ENCODE measurements around the gene STAT4.
A peak's percentile ranks its signal among the peaks of the same experiment; 100 is the strongest.

STAT4 gene

GRCh38 chr2:191109888-191110287 lies 40.9 kb downstream of the STAT4 start:
- WGBS: 99% methylated on average over 2 of the region's 2 CpGs
- Histone ChIP-seq H3K14ac (ENCODE audit: low read length in 2 of 2) (no peak overlapping the region), H3K79me1 (replicated peaks; ENCODE audit: low read length, poor library complexity, severe bottlenecking) (no peaks in the 10 kb centered on the region), H2BK120ac (ENCODE audit: low read depth, low read length) (no peak overlapping the region), H4K91ac (ENCODE audit: low read length) (no peak overlapping the region), H3K27me3 (ENCODE audit: control insufficient read depth in 1 of 2, insufficient read depth in 1 of 2, low read length in 2 of 2) (no peaks in the 10 kb centered on the region), H2BK5ac (ENCODE audit: low read depth, low read length, poor library complexity, severe bottlenecking) (no peak overlapping the region), H2BK12ac (ENCODE audit: low read length in 2 of 2) (no peak overlapping the region), H2AFZ (ENCODE audit: low read depth, low read length) (no peak overlapping the region), H4K8ac (ENCODE audit: low read length) (no peak overlapping the region), H2AK5ac (ENCODE audit: low read length, severe bottlenecking) (no peak overlapping the region), H3K4me3 (ENCODE audit: insufficient read depth in 1 of 2, low read depth in 1 of 2, low read length in 2 of 2) (no peak overlapping the region), H3K27ac (ENCODE audit: low read length, poor library complexity, severe bottlenecking) (no peak overlapping the region), H3K9me3 (ENCODE audit: control insufficient read depth, low read length) (no peaks in the 10 kb centered on the region), H3K9ac (ENCODE audit: low read length) (no peak overlapping the region), H3K18ac (ENCODE audit: low read depth in 1 of 2, low read length in 2 of 2) (no peak overlapping the region), H3K23ac (ENCODE audit: low read length in 2 of 2) (no peak overlapping the region), H3K4ac (ENCODE audit: low read depth in 1 of 2, low read length in 2 of 2) (no peak overlapping the region), H3K4me1 (ENCODE audit: control insufficient read depth, insufficient read depth, low read depth, low read length) (peaks cover 1% of the 10 kb centered on the region), H3K36me3 (ENCODE audit: control insufficient read depth in 1 of 2, insufficient read depth in 2 of 2, low read depth in 1 of 2, low read length in 2 of 2) (no peaks in the 10 kb centered on the region), H2BK15ac (ENCODE audit: low read depth, poor library complexity, severe bottlenecking) (no peak overlapping the region), H3K4me2 (ENCODE audit: low read length, poor library complexity, severe bottlenecking) (no peak overlapping the region)
- peak; percentile 35 for DNase-seq

GRCh38 chr2:191108331-191108730 lies 42.5 kb downstream of the STAT4 start:
- Histone ChIP-seq H3K9ac (ENCODE audit: low read length) (no peak overlapping the region), H3K18ac (ENCODE audit: low read depth in 1 of 2, low read length in 2 of 2) (no peak overlapping the region), H3K4me3 (ENCODE audit: insufficient read depth in 1 of 2, low read depth in 1 of 2, low read length in 2 of 2) (no peak overlapping the region), H2AFZ (ENCODE audit: low read depth, low read length) (no peak overlapping the region), H3K23ac (ENCODE audit: low read length in 2 of 2) (no peak overlapping the region), H2BK120ac (ENCODE audit: low read depth, low read length) (no peak overlapping the region), H3K27ac (ENCODE audit: low read length, poor library complexity, severe bottlenecking) (no peak overlapping the region), H3K79me1 (replicated peaks; ENCODE audit: low read length, poor library complexity, severe bottlenecking) (no peaks in the 10 kb centered on the region), H2AK5ac (ENCODE audit: low read length, severe bottlenecking) (no peak overlapping the region), H3K9me3 (ENCODE audit: control insufficient read depth, low read length) (no peaks in the 10 kb centered on the region), H2BK12ac (ENCODE audit: low read length in 2 of 2) (no peak overlapping the region), H2BK15ac (ENCODE audit: low read depth, poor library complexity, severe bottlenecking) (no peak overlapping the region), H4K91ac (ENCODE audit: low read length) (no peak overlapping the region), H2BK5ac (ENCODE audit: low read depth, low read length, poor library complexity, severe bottlenecking) (no peak overlapping the region), H4K8ac (ENCODE audit: low read length) (no peak overlapping the region), H3K4ac (ENCODE audit: low read depth in 1 of 2, low read length in 2 of 2) (no peak overlapping the region), H3K4me2 (ENCODE audit: low read length, poor library complexity, severe bottlenecking) (no peak overlapping the region), H3K27me3 (ENCODE audit: control insufficient read depth in 1 of 2, insufficient read depth in 1 of 2, low read length in 2 of 2) (no peaks in the 10 kb centered on the region), H3K36me3 (ENCODE audit: control insufficient read depth in 1 of 2, insufficient read depth in 2 of 2, low read depth in 1 of 2, low read length in 2 of 2) (no peaks in the 10 kb centered on the region), H3K14ac (ENCODE audit: low read length in 2 of 2) (no peak overlapping the region), H3K4me1 (ENCODE audit: control insufficient read depth, insufficient read depth, low read depth, low read length) (peaks cover 1% of the 10 kb centered on the region)
- no peak for DNase-seq
- 79% methylated on average over 3 of the region's 4 CpGs for WGBS

- no peaks in the 10 kb centered on the region for H3K9me3 ChIP-seq (ENCODE audit: control insufficient read depth, low read length)
- H3K9ac ChIP-seq (ENCODE audit: low read length): no peak overlapping the region
- H4K91ac ChIP-seq (ENCODE audit: low read length): no peak overlapping the region
- no peak overlapping the region for H3K14ac ChIP-seq (ENCODE audit: low read length in 2 of 2)
- H3K4me3 ChIP-seq (ENCODE audit: insufficient read depth in 1 of 2, low read depth in 1 of 2, low read length in 2 of 2): no peak overlapping the region
- H3K4me1 ChIP-seq (ENCODE audit: control insufficient read depth, insufficient read depth, low read depth, low read length): peaks cover 1% of the 10 kb centered on the region
- H3K79me1 ChIP-seq (replicated peaks; ENCODE audit: low read length, poor library complexity, severe bottlenecking): no peaks in the 10 kb centered on the region
- no peak overlapping the region for H2BK120ac ChIP-seq (ENCODE audit: low read depth, low read length)
- H2BK12ac ChIP-seq (ENCODE audit: low read length in 2 of 2): no peak overlapping the region
- H3K27me3 ChIP-seq (ENCODE audit: control insufficient read depth in 1 of 2, insufficient read depth in 1 of 2, low read length in 2 of 2): no peaks in the 10 kb centered on the region
- no peak overlapping the region for H3K4ac ChIP-seq (ENCODE audit: low read depth in 1 of 2, low read length in 2 of 2)
- no peaks in the 10 kb centered on the region for H3K36me3 ChIP-seq (ENCODE audit: control insufficient read depth in 1 of 2, insufficient read depth in 2 of 2, low read depth in 1 of 2, low read length in 2 of 2)
- H4K8ac ChIP-seq (ENCODE audit: low read length): no peak overlapping the region
- no peak overlapping the region for H2BK15ac ChIP-seq (ENCODE audit: low read depth, poor library complexity, severe bottlenecking)
- H2AFZ ChIP-seq (ENCODE audit: low read depth, low read length): no peak overlapping the region
- no peak overlapping the region for H3K18ac ChIP-seq (ENCODE audit: low read depth in 1 of 2, low read length in 2 of 2)
- no peak overlapping the region for H2BK5ac ChIP-seq (ENCODE audit: low read depth, low read length, poor library complexity, severe bottlenecking)
- 71% methylated on average over 3 of the region's 3 CpGs for WGBS
- no peak for DNase-seq
- H2AK5ac ChIP-seq (ENCODE audit: low read length, severe bottlenecking): no peak overlapping the region
- H3K27ac ChIP-seq (ENCODE audit: low read length, poor library complexity, severe bottlenecking): no peak overlapping the region
- H3K4me2 ChIP-seq (ENCODE audit: low read length, poor library complexity, severe bottlenecking): no peak overlapping the region
- no peak overlapping the region for H3K23ac ChIP-seq (ENCODE audit: low read length in 2 of 2)
These were observed 45.7 kb downstream of the STAT4 start for GRCh38 chr2:191105082-191105481.

- Histone ChIP-seq H3K4me1 (ENCODE audit: control insufficient read depth, insufficient read depth, low read depth, low read length) (peaks cover 1% of the 10 kb centered on the region), H2AK5ac (ENCODE audit: low read length, severe bottlenecking) (no peak overlapping the region), H3K4me2 (ENCODE audit: low read length, poor library complexity, severe bottlenecking) (no peak overlapping the region), H3K18ac (ENCODE audit: low read depth in 1 of 2, low read length in 2 of 2) (no peak overlapping the region), H2BK120ac (ENCODE audit: low read depth, low read length) (no peak overlapping the region), H3K9ac (ENCODE audit: low read length) (no peak overlapping the region), H3K27me3 (ENCODE audit: control insufficient read depth in 1 of 2, insufficient read depth in 1 of 2, low read length in 2 of 2) (no peaks in the 10 kb centered on the region), H4K91ac (ENCODE audit: low read length) (no peak overlapping the region), H2AFZ (ENCODE audit: low read depth, low read length) (no peak overlapping the region), H2BK15ac (ENCODE audit: low read depth, poor library complexity, severe bottlenecking) (no peak overlapping the region), H3K79me1 (replicated peaks; ENCODE audit: low read length, poor library complexity, severe bottlenecking) (no peaks in the 10 kb centered on the region), H3K36me3 (ENCODE audit: control insufficient read depth in 1 of 2, insufficient read depth in 2 of 2, low read depth in 1 of 2, low read length in 2 of 2) (no peaks in the 10 kb centered on the region), H3K23ac (ENCODE audit: low read length in 2 of 2) (no peak overlapping the region), H3K27ac (ENCODE audit: low read length, poor library complexity, severe bottlenecking) (no peak overlapping the region), H4K8ac (ENCODE audit: low read length) (no peak overlapping the region), H2BK12ac (ENCODE audit: low read length in 2 of 2) (no peak overlapping the region), H3K9me3 (ENCODE audit: control insufficient read depth, low read length) (no peaks in the 10 kb centered on the region), H2BK5ac (ENCODE audit: low read depth, low read length, poor library complexity, severe bottlenecking) (no peak overlapping the region), H3K4me3 (ENCODE audit: insufficient read depth in 1 of 2, low read depth in 1 of 2, low read length in 2 of 2) (no peak overlapping the region), H3K4ac (ENCODE audit: low read depth in 1 of 2, low read length in 2 of 2) (no peak overlapping the region), H3K14ac (ENCODE audit: low read length in 2 of 2) (no peak overlapping the region)
- no peak for DNase-seq
- no CpG with 5 or more reads among the region's 1 CpG for WGBS
These were observed 47.0 kb downstream of the STAT4 start for GRCh38 chr2:191103774-191104173.

Data from mesenchymal stem cell (in vitro differentiated cells and primary cell).